SK-N-SH (cell line): ENCODE measurements around the gene MYBBP1A.

ENCODE experiments used
- CHD2 ChIP-seq: fragments of 150-350 bp; IDR thresholded peaks from 2 replicates; pipeline ENCODE4 v1.6.1; 2018; ENCODE audit warnings: low read length; ENCODE audit not compliant: partially characterized antibody
- POLR2AphosphoS5 ChIP-seq: IDR thresholded peaks from 2 replicates; pipeline ENCODE4 v1.6.1; 2012; ENCODE audit warnings: low read depth, low read length
- REST ChIP-seq: IDR thresholded peaks from 2 replicates; pipeline ENCODE4 v1.6.1; 2012; ENCODE audit warnings: mild to moderate bottlenecking, low read depth, low read length, moderate library complexity
- SIN3A ChIP-seq: IDR thresholded peaks from 2 replicates; pipeline ENCODE4 v1.6.1; 2012; ENCODE audit warnings: low read depth, mild to moderate bottlenecking, low read length, moderate library complexity, borderline replicate concordance
- TF ChIP-seq, protein P1 (sequence below): fragments of 150-350 bp; IDR thresholded peaks from 2 replicates; pipeline ENCODE4 v1.6.1; 2017; ENCODE audit warnings: antibody characterized with exemption, low read length, low read depth, borderline replicate concordance
- TF ChIP-seq, protein P2 (sequence below): fragments of 200-600 bp; sonication (generic); IDR thresholded peaks from 2 replicates; pipeline ENCODE4 v1.6.1; 2017; ENCODE audit warnings: antibody characterized with exemption, mild to moderate bottlenecking, moderate library complexity

DNA sequence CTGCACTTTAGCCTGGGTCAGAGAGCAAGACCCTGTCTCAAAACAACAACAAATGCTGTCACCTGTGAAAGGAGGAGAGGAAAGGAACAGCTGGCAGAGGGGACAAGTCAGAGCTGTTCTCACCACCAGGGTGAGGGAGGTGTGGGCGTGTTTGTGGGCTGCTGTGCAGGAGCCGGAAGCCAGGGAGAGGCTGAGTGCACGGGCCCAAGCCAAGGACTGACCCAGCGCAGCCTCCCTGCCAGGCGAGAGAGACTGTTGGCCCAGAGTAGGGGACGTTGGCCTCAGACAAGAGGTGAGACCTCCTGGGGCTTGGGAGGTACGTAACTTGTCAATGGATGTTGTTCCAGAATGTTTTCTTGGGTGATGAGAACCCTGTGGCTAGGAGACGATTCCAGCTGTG is 45.8 kb downstream of the MYBBP1A start:
- TF ChIP-seq SIN3A (no peak), CHD2 (no peak), REST (no peak), POLR2AphosphoS5 (no peak)
- TF ChIP-seq, protein P1, sequence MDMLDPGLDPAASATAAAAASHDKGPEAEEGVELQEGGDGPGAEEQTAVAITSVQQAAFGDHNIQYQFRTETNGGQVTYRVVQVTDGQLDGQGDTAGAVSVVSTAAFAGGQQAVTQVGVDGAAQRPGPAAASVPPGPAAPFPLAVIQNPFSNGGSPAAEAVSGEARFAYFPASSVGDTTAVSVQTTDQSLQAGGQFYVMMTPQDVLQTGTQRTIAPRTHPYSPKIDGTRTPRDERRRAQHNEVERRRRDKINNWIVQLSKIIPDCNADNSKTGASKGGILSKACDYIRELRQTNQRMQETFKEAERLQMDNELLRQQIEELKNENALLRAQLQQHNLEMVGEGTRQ: no peak
- TF ChIP-seq, protein P2, sequence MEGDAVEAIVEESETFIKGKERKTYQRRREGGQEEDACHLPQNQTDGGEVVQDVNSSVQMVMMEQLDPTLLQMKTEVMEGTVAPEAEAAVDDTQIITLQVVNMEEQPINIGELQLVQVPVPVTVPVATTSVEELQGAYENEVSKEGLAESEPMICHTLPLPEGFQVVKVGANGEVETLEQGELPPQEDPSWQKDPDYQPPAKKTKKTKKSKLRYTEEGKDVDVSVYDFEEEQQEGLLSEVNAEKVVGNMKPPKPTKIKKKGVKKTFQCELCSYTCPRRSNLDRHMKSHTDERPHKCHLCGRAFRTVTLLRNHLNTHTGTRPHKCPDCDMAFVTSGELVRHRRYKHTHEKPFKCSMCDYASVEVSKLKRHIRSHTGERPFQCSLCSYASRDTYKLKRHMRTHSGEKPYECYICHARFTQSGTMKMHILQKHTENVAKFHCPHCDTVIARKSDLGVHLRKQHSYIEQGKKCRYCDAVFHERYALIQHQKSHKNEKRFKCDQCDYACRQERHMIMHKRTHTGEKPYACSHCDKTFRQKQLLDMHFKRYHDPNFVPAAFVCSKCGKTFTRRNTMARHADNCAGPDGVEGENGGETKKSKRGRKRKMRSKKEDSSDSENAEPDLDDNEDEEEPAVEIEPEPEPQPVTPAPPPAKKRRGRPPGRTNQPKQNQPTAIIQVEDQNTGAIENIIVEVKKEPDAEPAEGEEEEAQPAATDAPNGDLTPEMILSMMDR: no peak
